NK-92 (cell line): ENCODE measurements around the gene SLC17A7.
"Not testable (repeated sequence)": the region's sequence is repeated elsewhere in the genome, so short reads cannot be mapped to it uniquely, and the experiment has no call there.

Experiments used
- DNase-seq: peaks from one replicate; lab custom pipeline; 2025; ENCODE audit not compliant: unreplicated experiment; lab: John Stamatoyannopoulos, UW

Gene SLC17A7

DNA sequence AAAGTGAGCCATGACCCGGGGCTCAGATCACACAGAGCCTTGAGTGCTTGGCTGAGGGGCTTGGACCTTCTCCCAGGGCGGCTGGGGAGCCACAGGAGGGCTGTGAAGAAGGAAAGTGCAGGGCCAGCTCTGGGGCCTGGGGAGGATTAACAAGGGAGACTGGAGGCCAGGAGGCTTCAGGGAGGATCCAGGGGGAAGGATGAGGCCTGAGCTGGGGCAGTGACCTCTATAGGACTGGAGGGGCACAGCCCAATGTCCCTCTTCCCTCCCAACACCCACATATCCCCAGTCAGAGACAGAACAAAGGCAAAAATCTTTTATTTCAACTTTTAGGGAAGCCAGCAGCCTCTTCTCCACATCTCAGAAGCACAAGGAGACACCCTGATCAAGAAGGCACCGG lies 4.7 kb upstream of the SLC17A7 start:
- DNase-seq, result no peak

- not testable (repeated sequence) for DNase-seq
Measured at GRCh38 chr19:49444100-49444700, 2.9 kb upstream of the SLC17A7 start.

DNA sequence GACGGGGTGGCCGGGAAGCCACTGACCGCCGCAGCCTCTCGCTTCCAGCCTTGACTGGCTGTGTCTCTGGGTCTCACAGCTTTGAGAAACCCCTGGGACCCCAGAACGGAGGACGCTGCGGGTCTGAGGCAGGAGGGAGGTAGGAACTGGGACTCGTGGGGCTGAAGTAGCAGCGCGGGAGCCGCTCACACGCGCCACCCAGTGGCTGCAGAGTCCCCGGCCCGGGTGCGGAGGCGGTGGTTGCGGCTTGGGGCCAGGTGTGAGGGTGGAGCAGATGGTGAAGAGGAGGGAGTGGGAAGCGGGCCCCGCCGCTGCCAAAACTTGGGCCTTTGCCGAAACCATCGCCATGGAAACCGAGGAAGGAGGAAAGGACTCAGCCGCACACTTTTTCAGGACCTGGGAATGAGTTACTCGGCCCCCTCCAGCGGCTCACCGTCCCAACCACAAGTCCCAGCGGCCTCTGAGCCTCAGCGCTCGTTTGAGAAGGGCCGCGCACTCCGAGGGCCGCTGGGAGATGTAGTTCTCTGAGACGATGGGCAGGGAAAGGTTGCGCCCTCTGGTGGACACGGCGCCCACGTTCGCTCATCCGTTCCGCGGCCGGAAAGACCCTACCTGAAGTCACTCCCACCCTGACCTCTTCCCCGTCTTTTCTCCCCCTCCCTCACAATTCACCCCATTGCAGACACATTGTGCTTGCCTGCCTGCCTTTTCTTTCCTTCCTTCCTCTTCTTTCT lies 2.2 kb upstream of the SLC17A7 start:
- DNase-seq, result peak; percentile 40

DNA sequence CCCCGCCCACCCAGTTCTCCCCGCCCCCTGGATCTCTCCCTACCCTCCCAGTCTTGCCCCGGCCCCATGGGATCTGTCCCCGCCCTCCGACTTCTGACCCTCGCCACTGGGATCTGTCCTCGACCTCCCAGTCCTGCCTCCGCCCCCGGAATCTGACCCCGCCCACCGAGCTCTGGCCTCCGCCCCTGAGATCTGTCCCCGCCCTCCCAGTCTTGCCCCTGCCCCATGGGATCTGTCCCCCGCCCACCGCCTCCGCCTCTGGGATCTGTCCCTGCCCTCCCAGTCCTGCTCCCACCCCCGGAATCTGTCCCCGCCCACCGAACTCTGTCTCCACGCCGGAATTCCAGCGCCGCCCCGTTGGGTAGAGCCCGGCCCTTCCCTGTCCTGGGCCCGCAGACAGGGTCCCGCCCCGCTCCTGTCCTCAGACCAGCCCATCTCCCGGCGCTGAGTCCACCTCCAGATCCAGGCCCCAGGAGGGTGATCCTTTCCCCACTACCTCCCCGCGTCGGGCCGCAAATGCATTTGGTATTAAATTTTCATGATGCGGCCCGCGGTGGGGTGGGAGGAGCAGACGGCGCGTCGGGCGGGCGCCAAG lies 1.5 kb upstream of the SLC17A7 start:
- no peak for DNase-seq

DNA sequence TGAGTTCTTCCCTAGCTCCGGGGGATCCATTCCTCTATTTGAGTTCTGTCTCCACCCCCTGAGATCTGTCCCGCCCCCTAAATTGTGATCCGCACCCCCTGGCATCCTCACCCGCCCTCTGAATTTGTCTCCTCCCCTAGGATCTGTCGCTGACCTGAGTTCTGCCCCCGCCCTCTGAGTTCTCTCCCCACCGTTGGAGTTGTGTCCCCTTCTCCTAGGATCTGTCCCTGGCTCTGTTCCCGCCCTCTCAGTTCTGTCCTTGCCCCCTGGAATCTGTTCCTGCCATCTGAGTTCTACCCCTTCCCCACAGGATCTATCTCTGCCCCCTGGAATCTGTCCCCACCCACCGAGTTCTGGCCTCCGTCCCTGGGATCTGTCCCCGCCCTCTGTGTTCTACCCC lies 1.0 kb upstream of the SLC17A7 start:
- no peak for DNase-seq

GRCh38 chr19:49441960-49442350 lies 628 bp upstream of the SLC17A7 start:
- DNase-seq, result no peak

- DNase-seq, result no peak
Measured at GRCh38 chr19:49440439-49441209, 703 bp downstream of the SLC17A7 start.

DNA sequence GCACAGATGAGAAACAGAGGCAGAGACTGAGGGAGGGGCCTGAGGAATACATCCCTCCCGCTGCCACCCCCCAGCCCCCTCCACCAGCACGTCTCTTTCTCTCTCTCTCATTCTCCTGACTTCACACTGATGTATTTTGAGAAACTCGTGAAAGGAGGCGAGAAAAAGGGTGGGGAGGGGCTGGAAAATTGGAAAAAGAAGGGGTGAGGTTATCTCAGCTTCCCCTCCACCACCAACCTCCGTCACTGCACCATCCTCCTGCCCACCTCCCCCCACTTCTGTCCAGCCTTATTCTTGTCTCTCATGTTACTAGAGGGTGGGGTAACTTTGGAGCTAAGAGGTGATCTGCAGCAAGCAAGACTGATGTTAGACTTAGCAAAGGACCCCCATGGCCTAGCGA lies 1.5 kb downstream of the SLC17A7 start:
- DNase-seq, result no peak

DNA sequence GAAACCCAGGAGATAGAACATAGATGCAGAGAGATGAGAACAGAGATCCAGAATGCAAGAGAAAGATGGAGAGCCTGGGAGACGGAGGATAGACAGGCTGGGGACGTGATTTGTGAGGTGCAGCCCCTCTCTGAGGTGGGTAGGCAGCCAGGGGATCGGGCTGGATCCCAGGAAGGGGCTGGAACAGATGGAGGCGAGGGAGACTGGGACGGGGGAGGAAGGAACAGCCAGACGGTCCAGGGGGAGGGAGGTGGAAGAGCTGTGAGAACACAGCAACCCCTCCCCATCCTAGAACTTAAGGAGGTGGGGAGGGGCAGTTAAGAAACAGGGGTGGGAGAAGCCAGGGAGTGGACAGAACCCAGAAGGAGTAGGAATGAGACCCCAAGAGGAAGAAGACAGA lies 3.1 kb downstream of the SLC17A7 start:
- no peak for DNase-seq

- DNase-seq, result no peak
Measured at GRCh38 chr19:49437231-49437630, 4.1 kb downstream of the SLC17A7 start.

DNA sequence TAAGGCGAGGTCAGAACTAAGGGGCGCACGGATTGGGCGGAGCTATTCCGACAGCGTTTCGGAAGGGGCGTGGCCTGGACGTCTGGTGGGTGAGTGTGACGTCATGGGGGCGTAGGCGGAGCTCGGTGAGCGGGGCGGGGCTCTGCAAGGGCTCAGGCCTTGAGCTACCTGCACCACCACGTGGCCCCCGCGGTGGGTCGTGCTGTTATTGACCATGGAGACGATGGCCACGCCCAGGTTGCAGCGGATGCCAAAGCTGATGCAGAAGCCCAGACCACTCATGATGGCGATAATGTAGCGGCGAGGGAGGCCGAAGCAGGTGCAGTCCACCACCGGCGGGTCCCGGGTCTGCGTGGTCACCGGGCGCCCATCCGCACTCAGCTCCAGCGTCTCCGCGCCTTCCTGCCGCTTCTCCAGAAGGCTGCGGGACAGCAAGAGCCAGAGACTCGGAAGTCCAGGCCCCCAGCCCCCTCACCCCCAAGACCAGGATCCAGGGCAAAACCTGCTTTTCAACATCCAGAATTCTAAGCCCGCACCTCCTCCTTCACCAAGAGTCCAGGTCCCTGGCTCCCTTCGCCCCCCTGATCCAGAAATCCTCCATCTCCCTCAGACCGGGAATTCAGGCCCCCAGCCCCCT lies 4.8 kb downstream of the SLC17A7 start:
- DNase-seq, result no peak

DNA sequence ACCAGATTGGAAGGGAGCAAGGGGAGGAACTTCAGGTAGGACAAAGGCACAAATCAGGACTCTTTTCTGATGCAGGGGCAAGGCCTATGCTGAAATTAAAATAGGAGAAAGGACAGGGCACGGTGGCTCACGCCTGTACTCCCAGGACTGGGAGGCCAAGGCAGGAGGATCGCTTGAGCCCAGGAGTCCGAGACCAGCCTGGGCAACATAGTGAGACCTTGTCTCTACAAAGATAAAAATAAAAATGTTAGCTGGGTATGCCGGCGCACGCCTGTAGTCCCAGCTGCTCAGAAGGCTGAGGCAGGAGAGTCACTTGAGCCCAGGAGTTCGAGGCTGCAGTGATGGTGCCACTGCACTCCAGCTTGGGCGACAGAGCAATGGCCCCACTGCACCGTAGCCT lies 5.7 kb downstream of the SLC17A7 start:
- no peak for DNase-seq

DNA sequence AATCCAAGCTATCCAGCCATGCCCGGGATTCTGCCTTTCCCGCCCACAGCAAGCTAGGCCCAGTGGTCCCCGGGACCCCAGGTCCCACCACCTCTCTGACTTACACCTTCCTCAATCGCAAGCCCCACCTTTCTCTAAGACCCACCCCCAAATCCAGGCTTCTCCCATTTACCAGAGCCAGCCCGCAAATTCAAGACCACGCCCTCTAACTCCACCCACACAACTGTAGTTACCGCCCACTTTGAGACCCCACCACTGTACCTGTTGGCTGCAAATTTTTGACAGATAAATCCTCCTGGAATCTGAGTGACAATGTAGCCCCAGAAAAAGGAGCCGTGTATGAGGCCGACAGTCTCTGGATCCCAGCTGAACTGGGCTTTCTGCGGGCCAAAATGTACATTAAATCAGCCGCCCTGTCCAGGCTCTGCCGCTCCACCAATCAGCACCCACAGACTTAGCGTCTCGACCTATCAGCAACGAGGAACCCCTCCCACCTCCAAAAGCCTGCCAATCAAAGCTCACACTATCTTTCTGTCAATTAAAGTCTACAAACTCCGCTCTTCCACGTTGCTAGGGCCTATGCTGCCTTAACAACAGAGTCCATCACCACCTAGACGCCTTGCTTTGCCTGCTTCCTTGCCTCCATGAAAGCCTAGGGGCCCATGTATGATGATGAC lies 6.3 kb downstream of the SLC17A7 start:
- DNase-seq, result no peak

- DNase-seq, result no peak
Measured at GRCh38 chr19:49433240-49433901, 8.0 kb downstream of the SLC17A7 start.

DNA sequence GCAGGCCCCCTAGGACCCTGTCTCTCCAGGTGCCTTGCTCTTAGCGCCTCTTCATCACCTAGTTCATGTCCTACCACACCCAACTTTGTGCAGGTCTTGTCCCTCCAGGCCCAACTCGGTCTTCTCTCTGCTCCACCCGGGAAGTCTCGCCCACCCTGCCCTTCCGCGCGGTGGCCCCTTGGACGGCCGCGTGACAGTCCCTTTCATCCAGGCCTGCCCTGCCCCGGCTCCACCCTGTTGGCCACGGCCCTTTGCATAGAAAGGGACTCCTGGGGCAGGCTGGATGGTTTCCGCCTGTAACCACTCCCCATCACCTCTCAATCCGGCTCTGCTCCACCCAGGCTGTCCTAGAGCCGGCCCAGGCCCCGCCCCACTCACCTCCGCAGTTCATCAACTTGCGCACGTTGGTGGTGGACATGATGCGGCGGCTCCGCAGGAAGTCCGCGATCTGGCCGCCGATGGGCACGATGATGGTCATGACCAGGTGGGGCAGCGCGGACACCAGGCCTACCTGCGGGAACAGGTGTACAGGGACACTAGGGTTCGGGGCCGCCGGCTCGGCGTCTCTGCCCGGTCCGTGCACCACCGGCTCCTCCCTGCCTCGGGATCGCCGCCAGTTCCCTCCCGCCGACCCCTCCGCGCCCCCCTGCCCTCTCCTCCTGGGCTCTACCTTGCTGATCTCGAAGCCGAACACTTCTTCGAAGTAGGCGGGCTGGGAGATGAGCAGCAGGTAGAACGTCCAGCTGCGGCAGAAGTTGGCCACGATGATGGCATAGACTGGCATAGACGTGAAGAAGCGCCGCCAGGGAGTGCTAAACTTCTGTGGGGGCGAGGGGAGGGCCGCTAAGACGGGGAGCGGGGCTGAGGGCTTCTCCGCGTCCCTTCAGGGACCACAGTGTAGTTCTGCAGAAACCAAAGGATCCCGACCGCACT lies 8.9 kb downstream of the SLC17A7 start:
- no peak for DNase-seq

GRCh38 chr19:49431330-49431749 lies 10.0 kb downstream of the SLC17A7 start:
- no peak for DNase-seq

DNA sequence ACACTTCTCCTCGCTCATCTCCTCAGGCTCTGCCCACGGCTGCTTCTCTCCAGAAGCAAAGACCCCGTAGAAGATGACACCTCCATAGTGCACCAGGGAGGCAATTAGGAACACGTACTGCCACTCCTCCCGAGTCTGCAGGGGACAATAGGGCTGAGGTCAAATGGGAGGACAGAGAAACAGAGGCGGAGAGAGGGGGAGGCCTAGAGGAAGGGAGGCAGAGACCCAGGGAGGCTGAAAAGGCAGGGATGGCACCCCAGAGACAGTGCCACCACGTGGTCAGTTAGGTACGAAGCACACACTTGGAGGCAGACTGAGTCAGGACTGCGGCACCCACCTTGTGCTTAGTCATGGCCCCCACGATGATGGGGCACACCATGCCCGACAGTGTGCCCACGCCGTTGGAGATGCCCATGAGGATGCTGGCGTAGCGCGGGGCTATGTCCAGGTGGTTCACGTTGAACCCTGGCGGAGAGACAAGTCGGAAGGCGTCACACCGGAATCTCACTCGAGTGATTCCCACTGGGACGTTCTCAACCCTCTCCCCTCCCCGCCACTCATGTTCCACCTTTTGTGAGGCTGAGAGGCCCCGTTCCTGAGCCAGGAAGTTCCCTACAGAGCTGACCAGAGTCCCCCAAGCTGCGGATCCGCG lies 10.5 kb downstream of the SLC17A7 start:
- DNase-seq, result no peak

GRCh38 chr19:49430172-49430677 lies 11.1 kb downstream of the SLC17A7 start:
- DNase-seq, result no peak
